ENCODE results near the gene VDAC1. TPM values are rescaled to one million over a fixed set of nuclear protein-coding genes. Genes with fewer than 3 reads are reported as not detected.
A peak's percentile ranks its signal among the peaks of the same experiment; 100 is the strongest.

Gene VDAC1
- total RNA-seq, 2 donors from 2014 or later = 37.6 to 65.1 TPM

GRCh38 chr5:133998042-133998441 lies 6.7 kb downstream of the VDAC1 start:
- H3K27me3 ChIP-seq = no peaks in the 10 kb centered on the region
- no peak for ATAC-seq
- H3K27ac ChIP-seq = no peak overlapping the region
- peaks cover 74% of the 10 kb centered on the region for H3K4me1 ChIP-seq
- WGBS, 2 donors = 84 to 86% methylated on average over 6 of the region's 6 CpGs
- DNase-seq = no peak
- H3K9me3 ChIP-seq = no peaks in the 10 kb centered on the region
- no peak for TF ChIP-seq POLR2A (IDR thresholded peaks at IDR 0.05)
- TF ChIP-seq CTCF (IDR thresholded peaks at IDR 0.05) = no peak
- H3K4me3 ChIP-seq = no peak overlapping the region
- intact Hi-C loops (cut with DNase I) = no loop called here
- peaks cover 0 to 2% of the 10 kb centered on the region in 2 donors for H3K36me3 ChIP-seq (replicated peaks in 1 of 2; ENCODE audit: insufficient read depth in 1 of 2, low read depth in 2 of 2)

- intact Hi-C loops (cut with DNase I) = no loop called here
- ATAC-seq (no peak), DNase-seq (no peak)
- Histone ChIP-seq H3K36me3 (replicated peaks in 1 of 2; ENCODE audit: insufficient read depth in 1 of 2, low read depth in 2 of 2) (peaks cover 0 to 2% of the 10 kb centered on the region in 2 donors), H3K9me3 (no peaks in the 10 kb centered on the region), H3K27me3 (no peaks in the 10 kb centered on the region), H3K4me3 (no peak overlapping the region), H3K4me1 (peaks cover 70% of the 10 kb centered on the region), H3K27ac (peak overlapping the region in 2 of 4 donors; percentile 42 to 45)
- TF ChIP-seq POLR2A (IDR thresholded peaks at IDR 0.05) = no peak
- TF ChIP-seq CTCF (IDR thresholded peaks at IDR 0.05) = peak in 6 of 7 experiments; percentile 13 to 27 (median 18)
- WGBS, 2 donors = 50 to 75% methylated on average over 2 to 3 of the region's 3 CpGs
Observed at GRCh38 chr5:133996683-133997252, 8.0 kb downstream of the VDAC1 start.

GRCh38 chr5:133995883-133996563 lies 8.8 kb downstream of the VDAC1 start:
- WGBS, 2 donors = 31 to 48% methylated on average over 3 to 7 of the region's 7 CpGs
- DNase-seq = peak in 2 of 4 donors; percentile 45 to 48
- intact Hi-C loops (cut with DNase I) = no loop called here
- peak overlapping the region in 3 of 4 donors; percentile 9 to 45 (median 42) for H3K27ac ChIP-seq
- TF ChIP-seq CTCF (IDR thresholded peaks at IDR 0.05) (no peak), POLR2A (IDR thresholded peaks at IDR 0.05) (no peak)
- H3K4me3 ChIP-seq = no peak overlapping the region
- no peaks in the 10 kb centered on the region for H3K9me3 ChIP-seq
- peak; percentile 68 for ATAC-seq
- peaks cover 0 to 2% of the 10 kb centered on the region in 2 donors for H3K36me3 ChIP-seq (replicated peaks in 1 of 2; ENCODE audit: insufficient read depth in 1 of 2, low read depth in 2 of 2)
- H3K4me1 ChIP-seq = peaks cover 67% of the 10 kb centered on the region
- no peaks in the 10 kb centered on the region for H3K27me3 ChIP-seq

GRCh38 chr5:133995341-133995740 lies 9.4 kb downstream of the VDAC1 start:
- H3K4me3 ChIP-seq = no peak overlapping the region
- ATAC-seq (no peak), DNase-seq (no peak)
- H3K9me3 ChIP-seq = no peaks in the 10 kb centered on the region
- peak overlapping the region in 3 of 4 donors; percentile 22 to 45 (median 42) for H3K27ac ChIP-seq
- intact Hi-C loops (cut with DNase I) = no loop called here
- 54 to 57% methylated on average over 8 of the region's 8 CpGs for WGBS, 2 donors
- peaks cover 0 to 6% of the 10 kb centered on the region in 2 donors for H3K36me3 ChIP-seq (replicated peaks in 1 of 2; ENCODE audit: insufficient read depth in 1 of 2, low read depth in 2 of 2)
- TF ChIP-seq CTCF (IDR thresholded peaks at IDR 0.05) (no peak), POLR2A (IDR thresholded peaks at IDR 0.05) (no peak)
- H3K27me3 ChIP-seq = no peaks in the 10 kb centered on the region
- H3K4me1 ChIP-seq = peaks cover 60% of the 10 kb centered on the region

Measured in body of pancreas (tissue), 4 donors.